ENCODE data around the gene SEPTIN10. TPM values are rescaled to one million over a fixed set of nuclear protein-coding genes. Genes with fewer than 3 reads are reported as not detected.

The SEPTIN10 gene
- total RNA-seq, 1 experiment from 2014 or later, result 92.5 TPM

DNA sequence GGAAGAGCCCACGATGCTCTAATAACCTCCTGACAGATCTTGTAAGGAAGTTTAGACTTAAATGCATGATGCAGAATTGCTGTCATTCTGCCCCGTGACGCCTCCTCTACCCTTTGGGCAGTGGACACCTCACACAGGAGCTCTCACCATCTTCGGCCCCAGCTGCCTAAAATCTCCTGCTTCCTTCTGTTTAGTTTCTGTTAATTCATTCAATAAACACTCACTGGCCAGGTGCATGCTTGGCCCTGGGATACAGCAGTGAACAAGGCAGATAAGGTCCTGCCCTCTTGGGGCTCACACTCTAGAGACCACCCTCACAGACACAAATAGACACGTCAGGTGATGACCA, 81.1 kb downstream of the SEPTIN10 start:
- Mint-ChIP-seq H3K4me3 (no peak overlapping the region), H3K27ac (no peak overlapping the region; a peak in 1 of 7 replicates)

More for the DNA sequence above, 81.1 kb downstream of the SEPTIN10 start:
- H3K27me3 ChIP-seq (ENCODE audit: insufficient read depth, low read length), result no peaks in the 10 kb centered on the region
- H3K23me2 ChIP-seq (ENCODE audit: insufficient read length, low read depth, low read length, poor library complexity, severe bottlenecking), result no peaks in the 10 kb centered on the region
- H3K27ac ChIP-seq (ENCODE audit: insufficient read length, low read depth, low read length), result no peak overlapping the region
- no peak overlapping the region for H3K4ac ChIP-seq (ENCODE audit: low read depth, low read length)
- Mint-ChIP-seq H3K27me3 (ENCODE audit: low read depth) (peaks cover 5% of the 10 kb centered on the region), H3K36me3 (ENCODE audit: insufficient read depth in 1 of 3, low read depth in 3 of 3) (peaks cover 9 to 14% (median 12%) of the 10 kb centered on the region in 3 experiments), H3K9me3 (peaks cover 17% of the 10 kb centered on the region in 2 experiments), H3K4me1 (peaks cover 2 to 7% of the 10 kb centered on the region in 2 experiments; a peak in 3 of 4 replicates)
- H2AFZ ChIP-seq (ENCODE audit: low read length), result no peak overlapping the region
- H4K20me1 ChIP-seq (ENCODE audit: control insufficient read depth, insufficient read depth, insufficient read length), result no peaks in the 10 kb centered on the region
- no peak overlapping the region for H4K8ac ChIP-seq (replicated peaks; ENCODE audit: insufficient read length, low read depth, low read length)
- H3K9me3 ChIP-seq (ENCODE audit: control insufficient read depth, low read depth, low read length), result no peaks in the 10 kb centered on the region
- no peak overlapping the region for H3K14ac ChIP-seq (ENCODE audit: insufficient read depth, low read length)
- H2BK15ac ChIP-seq (ENCODE audit: low read depth, low read length), result no peak overlapping the region
- no peak overlapping the region for H3K18ac ChIP-seq (ENCODE audit: insufficient read length, low read depth, low read length)
- H3K4me1 ChIP-seq (ENCODE audit: insufficient read depth, low read length), result no peaks in the 10 kb centered on the region
- no peak overlapping the region for H2BK5ac ChIP-seq (ENCODE audit: insufficient read length, low read length)
- no peak overlapping the region for H3K56ac ChIP-seq (ENCODE audit: insufficient read length, low read depth, low read length)
- no peak overlapping the region for H2BK12ac ChIP-seq (ENCODE audit: insufficient read length, low read depth, low read length)
- H4K5ac ChIP-seq (ENCODE audit: insufficient read length, low read depth, low read length), result no peak overlapping the region
- H3K9ac ChIP-seq (ENCODE audit: extremely low read depth, insufficient read length, low read length), result no peak overlapping the region
- no peaks in the 10 kb centered on the region for H3K79me2 ChIP-seq (ENCODE audit: insufficient read depth, low read length)
- H2BK120ac ChIP-seq (ENCODE audit: low read depth, low read length, poor library complexity, severe bottlenecking), result no peak overlapping the region
- H4K91ac ChIP-seq (ENCODE audit: insufficient read length, low read depth, low read length), result no peak overlapping the region
- no peak overlapping the region for H2BK20ac ChIP-seq (ENCODE audit: low read depth, low read length, poor library complexity, severe bottlenecking)
- WGBS (ENCODE audit: extremely low coverage, insufficient read length, low lambda C conversion rate), result no CpG with 5 or more reads among the region's 5 CpGs
- no peak overlapping the region for H2AK5ac ChIP-seq (ENCODE audit: insufficient read length, low read length)
- H3K23ac ChIP-seq (ENCODE audit: insufficient read length, low read depth, low read length), result no peak overlapping the region
- H3K79me1 ChIP-seq (ENCODE audit: insufficient read depth, low read depth, low read length, poor library complexity, severe bottlenecking), result no peaks in the 10 kb centered on the region
- TF ChIP-seq, protein P1, sequence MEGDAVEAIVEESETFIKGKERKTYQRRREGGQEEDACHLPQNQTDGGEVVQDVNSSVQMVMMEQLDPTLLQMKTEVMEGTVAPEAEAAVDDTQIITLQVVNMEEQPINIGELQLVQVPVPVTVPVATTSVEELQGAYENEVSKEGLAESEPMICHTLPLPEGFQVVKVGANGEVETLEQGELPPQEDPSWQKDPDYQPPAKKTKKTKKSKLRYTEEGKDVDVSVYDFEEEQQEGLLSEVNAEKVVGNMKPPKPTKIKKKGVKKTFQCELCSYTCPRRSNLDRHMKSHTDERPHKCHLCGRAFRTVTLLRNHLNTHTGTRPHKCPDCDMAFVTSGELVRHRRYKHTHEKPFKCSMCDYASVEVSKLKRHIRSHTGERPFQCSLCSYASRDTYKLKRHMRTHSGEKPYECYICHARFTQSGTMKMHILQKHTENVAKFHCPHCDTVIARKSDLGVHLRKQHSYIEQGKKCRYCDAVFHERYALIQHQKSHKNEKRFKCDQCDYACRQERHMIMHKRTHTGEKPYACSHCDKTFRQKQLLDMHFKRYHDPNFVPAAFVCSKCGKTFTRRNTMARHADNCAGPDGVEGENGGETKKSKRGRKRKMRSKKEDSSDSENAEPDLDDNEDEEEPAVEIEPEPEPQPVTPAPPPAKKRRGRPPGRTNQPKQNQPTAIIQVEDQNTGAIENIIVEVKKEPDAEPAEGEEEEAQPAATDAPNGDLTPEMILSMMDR (conservative IDR thresholded peaks at IDR 0.05), result no peak
- no peak overlapping the region for H3K4me2 ChIP-seq (ENCODE audit: insufficient read depth, insufficient read length, low read length)
- DNase-seq, result no peak
- H3T11ph ChIP-seq (ENCODE audit: low read length), result no peak overlapping the region
